ENCODE data around the gene L3MBTL4. TPM values are rescaled to one million over a fixed set of nuclear protein-coding genes. Genes with fewer than 3 reads are reported as not detected.

L3MBTL4 gene
- total RNA-seq, 4 donors from 2014 or later: 3.6 to 9.0 (median 5.0) TPM

GRCh38 chr18:5942591-5942990, 472.1 kb downstream of the L3MBTL4 start:
- no peak for DNase-seq
- TF ChIP-seq CTCF (IDR thresholded peaks at IDR 0.05) (no peak), POLR2A (IDR thresholded peaks at IDR 0.05) (no peak)
- Histone ChIP-seq H3K36me3 (no peaks in the 10 kb centered on the region), H3K9me3 (no peaks in the 10 kb centered on the region), H3K27me3 (peaks cover 0 to 6% (median 0%) of the 10 kb centered on the region in 4 donors), H3K4me1 (no peaks in the 10 kb centered on the region), H3K27ac (no peak overlapping the region), H3K4me3 (no peak overlapping the region)
- intact Hi-C loops (cut with DNase I): no loop called here
- 65 to 67% methylated on average over 6 of the region's 6 CpGs for WGBS, 2 donors

GRCh38 chr18:5941890-5942289, 472.8 kb downstream of the L3MBTL4 start:
- TF ChIP-seq POLR2A (IDR thresholded peaks at IDR 0.05) (no peak), CTCF (IDR thresholded peaks at IDR 0.05) (no peak)
- WGBS, 2 donors: 36 to 56% methylated on average over 1 to 3 of the region's 3 CpGs
- no peaks in the 10 kb centered on the region for H3K9me3 ChIP-seq
- peaks cover 0 to 6% (median 0%) of the 10 kb centered on the region in 4 donors for H3K27me3 ChIP-seq
- H3K36me3 ChIP-seq: no peaks in the 10 kb centered on the region
- DNase-seq: no peak
- intact Hi-C loops (cut with DNase I): no loop called here
- H3K4me1 ChIP-seq: no peaks in the 10 kb centered on the region
- H3K4me3 ChIP-seq: no peak overlapping the region
- no peak overlapping the region for H3K27ac ChIP-seq

GRCh38 chr18:5939801-5940667, 474.7 kb downstream of the L3MBTL4 start:
- Histone ChIP-seq H3K27me3 (peaks cover 0 to 6% (median 0%) of the 10 kb centered on the region in 4 donors), H3K4me1 (no peaks in the 10 kb centered on the region), H3K27ac (no peak overlapping the region), H3K4me3 (no peak overlapping the region), H3K9me3 (no peaks in the 10 kb centered on the region), H3K36me3 (no peaks in the 10 kb centered on the region)
- no peak for DNase-seq
- intact Hi-C loops (cut with DNase I): no loop called here
- TF ChIP-seq POLR2A (IDR thresholded peaks at IDR 0.05) (no peak), CTCF (IDR thresholded peaks at IDR 0.05) (no peak)
- 70 to 74% methylated on average over 4 to 7 of the region's 7 CpGs for WGBS, 2 donors

- 68 to 75% methylated on average over 3 of the region's 3 CpGs for WGBS, 2 donors
- Histone ChIP-seq H3K4me3 (no peak overlapping the region), H3K36me3 (no peaks in the 10 kb centered on the region), H3K27me3 (no peaks in the 10 kb centered on the region), H3K4me1 (no peaks in the 10 kb centered on the region), H3K9me3 (no peaks in the 10 kb centered on the region), H3K27ac (no peak overlapping the region)
- intact Hi-C loops (cut with DNase I): no loop called here
- no peak for TF ChIP-seq POLR2A (IDR thresholded peaks at IDR 0.05)
- TF ChIP-seq CTCF (IDR thresholded peaks at IDR 0.05): no peak
- no peak for DNase-seq
Observed at GRCh38 chr18:5937795-5938194, 476.9 kb downstream of the L3MBTL4 start.

- DNase-seq: no peak
- Histone ChIP-seq H3K27me3 (no peaks in the 10 kb centered on the region), H3K4me1 (no peaks in the 10 kb centered on the region), H3K27ac (no peak overlapping the region), H3K9me3 (no peaks in the 10 kb centered on the region), H3K36me3 (no peaks in the 10 kb centered on the region), H3K4me3 (no peak overlapping the region)
- WGBS, 2 donors: 89 to 95% methylated on average over 6 to 7 of the region's 7 CpGs
- intact Hi-C loops (cut with DNase I): no loop called here
- TF ChIP-seq POLR2A (IDR thresholded peaks at IDR 0.05) (no peak), CTCF (IDR thresholded peaks at IDR 0.05) (no peak)
Observed at GRCh38 chr18:5937121-5937520, 477.6 kb downstream of the L3MBTL4 start.

All from esophagus squamous epithelium (tissue), 5 donors.